ENCODE data around the gene GTF2B.
"Not testable (repeated sequence)": the region's sequence is repeated elsewhere in the genome, so short reads cannot be mapped to it uniquely, and the experiment has no call there.

Gene GTF2B

GRCh38 chr1:88891318-88891950 is at the start of gene GTF2B:
Gene GTF2B (minus strand): TSS chr1:88891567. CDS start chr1:88891499, 68 bp downstream.
- H3K27ac ChIP-seq, result peak within 1 kb of the TSS; percentile 86
- TF ChIP-seq CTCF (conservative IDR thresholded peaks at IDR 0.05), result no peak
- peak; percentile 34; the same call in 1 of the 2 replicates for TF ChIP-seq ZFX (IDR thresholded peaks at IDR 0.05)

- not testable (repeated sequence) for H3K27ac ChIP-seq
These were observed 47.2 kb upstream of the GTF2B start for GRCh38 chr1:88938528-88938927.

GRCh38 chr1:88936760-88937342 is 45.5 kb upstream of the GTF2B start:
- TF ChIP-seq CTCF (conservative IDR thresholded peaks at IDR 0.05) (no peak), ZFX (IDR thresholded peaks at IDR 0.05) (no peak)
- H3K27ac ChIP-seq, result no peak overlapping the region

GRCh38 chr1:88936223-88936523 is 44.8 kb upstream of the GTF2B start:
- TF ChIP-seq ZFX (IDR thresholded peaks at IDR 0.05), result no peak
- peak; percentile 64 for TF ChIP-seq CTCF (conservative IDR thresholded peaks at IDR 0.05)
- no peak overlapping the region for H3K27ac ChIP-seq

GRCh38 chr1:88935522-88936222 is 44.3 kb upstream of the GTF2B start:
- H3K27ac ChIP-seq, result no peak overlapping the region
- TF ChIP-seq ZFX (IDR thresholded peaks at IDR 0.05) (no peak), CTCF (conservative IDR thresholded peaks at IDR 0.05) (peak; percentile 84)

GRCh38 chr1:88930176-88930575 is 38.8 kb upstream of the GTF2B start:
- H3K27ac ChIP-seq, result not testable (repeated sequence)

- TF ChIP-seq CTCF (conservative IDR thresholded peaks at IDR 0.05) (no peak), ZFX (IDR thresholded peaks at IDR 0.05) (no peak)
- H3K27ac ChIP-seq, result no peak overlapping the region
These were observed 31.9 kb upstream of the GTF2B start for GRCh38 chr1:88923224-88923623.

GRCh38 chr1:88922214-88922613 is 30.8 kb upstream of the GTF2B start:
- H3K27ac ChIP-seq, result no peak overlapping the region
- no peak for TF ChIP-seq ZFX (IDR thresholded peaks at IDR 0.05)
- peak; percentile 16 for TF ChIP-seq CTCF (conservative IDR thresholded peaks at IDR 0.05)
